ENCODE data around the gene RAB20. TPM values are rescaled to one million over a fixed set of nuclear protein-coding genes. Genes with fewer than 3 reads are reported as not detected.

Gene RAB20
- total and polyA plus RNA-seq, 8 donors, result 9.3 to 23.6 (median 14.2) TPM

DNA sequence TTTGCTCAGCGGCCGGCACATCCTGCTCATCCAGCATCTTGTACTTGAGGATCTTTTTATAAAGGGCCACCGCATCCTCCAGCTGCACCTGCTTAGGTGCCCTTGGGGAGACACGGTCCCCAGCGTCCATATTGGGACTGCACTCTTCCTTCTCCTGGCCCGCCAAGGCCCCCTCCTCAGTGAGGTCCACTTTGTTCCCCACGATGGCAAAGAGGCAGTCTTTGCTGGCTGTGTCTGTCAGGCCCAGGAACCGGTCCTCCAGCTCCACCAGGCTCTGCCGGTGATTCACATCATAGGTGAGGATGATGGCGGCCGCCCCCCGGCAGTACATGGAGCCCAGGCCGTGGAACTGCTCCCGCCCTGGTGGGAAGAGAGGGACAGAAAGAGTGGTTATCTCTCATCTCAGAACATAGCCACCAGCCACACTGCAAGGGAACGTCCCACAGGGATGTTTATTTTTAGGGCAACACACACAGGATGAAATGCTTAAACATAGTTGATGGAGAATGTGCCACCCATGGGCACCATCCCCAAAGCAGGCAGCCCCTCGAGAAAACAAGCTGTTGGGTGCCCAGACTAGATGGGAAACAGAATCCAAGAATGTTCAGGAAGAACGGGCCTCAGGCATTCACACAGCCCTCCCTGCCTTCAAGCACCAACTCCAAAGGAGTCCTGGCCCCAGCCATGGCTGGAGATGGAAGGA lies 37.5 kb downstream of the RAB20 start:
- Histone ChIP-seq H3K27ac (peak overlapping the region in 2 of 4 donors; percentile 70 to 79), H3K4me3 (no peak overlapping the region), H3K9me3 (no peaks in the 10 kb centered on the region), H3K4me1 (peaks cover 44 to 55% (median 51%) of the 10 kb centered on the region in 3 donors), H3K27me3 (no peaks in the 10 kb centered on the region), H3K36me3 (peaks cover 0 to 12% (median 0%) of the 10 kb centered on the region in 3 donors)
- intact Hi-C loops (cut with DNase I), result no loop called here
- WGBS, 2 donors, result 86 to 88% methylated on average over 17 of the region's 17 CpGs
- no peak for FAIRE-seq
- TF ChIP-seq, protein P1, sequence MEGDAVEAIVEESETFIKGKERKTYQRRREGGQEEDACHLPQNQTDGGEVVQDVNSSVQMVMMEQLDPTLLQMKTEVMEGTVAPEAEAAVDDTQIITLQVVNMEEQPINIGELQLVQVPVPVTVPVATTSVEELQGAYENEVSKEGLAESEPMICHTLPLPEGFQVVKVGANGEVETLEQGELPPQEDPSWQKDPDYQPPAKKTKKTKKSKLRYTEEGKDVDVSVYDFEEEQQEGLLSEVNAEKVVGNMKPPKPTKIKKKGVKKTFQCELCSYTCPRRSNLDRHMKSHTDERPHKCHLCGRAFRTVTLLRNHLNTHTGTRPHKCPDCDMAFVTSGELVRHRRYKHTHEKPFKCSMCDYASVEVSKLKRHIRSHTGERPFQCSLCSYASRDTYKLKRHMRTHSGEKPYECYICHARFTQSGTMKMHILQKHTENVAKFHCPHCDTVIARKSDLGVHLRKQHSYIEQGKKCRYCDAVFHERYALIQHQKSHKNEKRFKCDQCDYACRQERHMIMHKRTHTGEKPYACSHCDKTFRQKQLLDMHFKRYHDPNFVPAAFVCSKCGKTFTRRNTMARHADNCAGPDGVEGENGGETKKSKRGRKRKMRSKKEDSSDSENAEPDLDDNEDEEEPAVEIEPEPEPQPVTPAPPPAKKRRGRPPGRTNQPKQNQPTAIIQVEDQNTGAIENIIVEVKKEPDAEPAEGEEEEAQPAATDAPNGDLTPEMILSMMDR (IDR thresholded peaks at IDR 0.05), result no peak
- DNase-seq, result peak in 2 of 6 donors; percentile 46 to 48
- no peak for ATAC-seq

DNA sequence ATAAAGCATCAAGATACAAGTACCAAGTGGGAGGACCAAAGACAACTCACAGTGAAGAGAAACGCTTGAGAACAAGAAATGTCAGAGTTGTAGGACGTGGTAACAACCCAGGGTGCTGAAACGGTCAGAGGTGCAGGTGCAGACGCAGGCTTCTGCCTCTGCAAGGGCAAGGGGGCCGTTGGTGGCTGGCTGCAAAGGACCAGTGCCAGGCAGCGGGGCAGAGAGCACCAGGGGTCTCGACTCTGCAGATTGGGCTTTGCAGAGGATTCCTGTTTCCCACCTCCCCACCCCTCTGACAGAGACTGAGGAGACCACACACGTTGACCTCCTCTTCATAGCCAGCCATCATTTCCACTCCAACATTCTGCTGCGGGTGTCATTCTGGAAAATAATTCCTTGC lies 38.3 kb downstream of the RAB20 start:
- FAIRE-seq, result no peak
- Histone ChIP-seq H3K27ac (no peak overlapping the region), H3K36me3 (peaks cover 0 to 12% (median 0%) of the 10 kb centered on the region in 3 donors), H3K9me3 (no peaks in the 10 kb centered on the region), H3K27me3 (no peaks in the 10 kb centered on the region), H3K4me3 (no peak overlapping the region), H3K4me1 (peaks cover 37 to 47% (median 47%) of the 10 kb centered on the region in 3 donors)
- no peak for ATAC-seq
- WGBS, 2 donors, result 86 to 91% methylated on average over 9 of the region's 9 CpGs
- TF ChIP-seq, protein P1 (IDR thresholded peaks at IDR 0.05), result no peak
- intact Hi-C loops (cut with DNase I), result no loop called here
- peak in 2 of 6 donors; percentile 28 to 46 for DNase-seq

GRCh38 chr13:110522721-110523120 lies 38.8 kb downstream of the RAB20 start:
- intact Hi-C loops (cut with DNase I), result no loop called here
- Histone ChIP-seq H3K27me3 (no peaks in the 10 kb centered on the region), H3K4me3 (no peak overlapping the region), H3K9me3 (no peaks in the 10 kb centered on the region), H3K4me1 (peaks cover 34 to 43% (median 43%) of the 10 kb centered on the region in 3 donors), H3K36me3 (peaks cover 0 to 12% (median 0%) of the 10 kb centered on the region in 3 donors), H3K27ac (no peak overlapping the region)
- no peak for FAIRE-seq
- 90 to 95% methylated on average over 5 of the region's 5 CpGs for WGBS, 2 donors
- no peak for ATAC-seq
- TF ChIP-seq, protein P1 (IDR thresholded peaks at IDR 0.05), result no peak
- DNase-seq, result peak in 1 of 6 donors; percentile 8

GRCh38 chr13:110521946-110522345 lies 39.6 kb downstream of the RAB20 start:
- Histone ChIP-seq H3K27me3 (no peaks in the 10 kb centered on the region), H3K4me3 (no peak overlapping the region), H3K9me3 (no peaks in the 10 kb centered on the region), H3K4me1 (peaks cover 28 to 39% (median 36%) of the 10 kb centered on the region in 3 donors), H3K36me3 (peaks cover 0 to 12% (median 0%) of the 10 kb centered on the region in 3 donors), H3K27ac (peak overlapping the region in 2 of 4 donors; percentile 70)
- FAIRE-seq, result no peak
- intact Hi-C loops (cut with DNase I), result no loop called here
- WGBS, 2 donors, result 93 to 96% methylated on average over 7 of the region's 7 CpGs
- ATAC-seq, result no peak
- TF ChIP-seq, protein P1 (IDR thresholded peaks at IDR 0.05), result no peak
- peak in 1 of 6 donors; percentile 6 for DNase-seq

- ATAC-seq (no peak), FAIRE-seq (no peak), DNase-seq (peak in 2 of 6 donors; percentile 15 to 41)
- Histone ChIP-seq H3K27ac (peak overlapping the region in 2 of 4 donors; percentile 70), H3K9me3 (no peaks in the 10 kb centered on the region), H3K4me1 (peaks cover 21 to 33% (median 29%) of the 10 kb centered on the region in 3 donors), H3K4me3 (no peak overlapping the region), H3K36me3 (peaks cover 0 to 12% (median 0%) of the 10 kb centered on the region in 3 donors), H3K27me3 (no peaks in the 10 kb centered on the region)
- 81 to 85% methylated on average over 10 of the region's 10 CpGs for WGBS, 2 donors
- intact Hi-C loops (cut with DNase I), result no loop called here
- TF ChIP-seq, protein P1 (IDR thresholded peaks at IDR 0.05), result no peak
These were observed 40.2 kb downstream of the RAB20 start for GRCh38 chr13:110521296-110521680.
